Measurements from ENCODE around the gene ODF4.
"Not testable (repeated sequence)": the region's sequence is repeated elsewhere in the genome, so short reads cannot be mapped to it uniquely, and the experiment has no call there.

ODF4 gene

DNA sequence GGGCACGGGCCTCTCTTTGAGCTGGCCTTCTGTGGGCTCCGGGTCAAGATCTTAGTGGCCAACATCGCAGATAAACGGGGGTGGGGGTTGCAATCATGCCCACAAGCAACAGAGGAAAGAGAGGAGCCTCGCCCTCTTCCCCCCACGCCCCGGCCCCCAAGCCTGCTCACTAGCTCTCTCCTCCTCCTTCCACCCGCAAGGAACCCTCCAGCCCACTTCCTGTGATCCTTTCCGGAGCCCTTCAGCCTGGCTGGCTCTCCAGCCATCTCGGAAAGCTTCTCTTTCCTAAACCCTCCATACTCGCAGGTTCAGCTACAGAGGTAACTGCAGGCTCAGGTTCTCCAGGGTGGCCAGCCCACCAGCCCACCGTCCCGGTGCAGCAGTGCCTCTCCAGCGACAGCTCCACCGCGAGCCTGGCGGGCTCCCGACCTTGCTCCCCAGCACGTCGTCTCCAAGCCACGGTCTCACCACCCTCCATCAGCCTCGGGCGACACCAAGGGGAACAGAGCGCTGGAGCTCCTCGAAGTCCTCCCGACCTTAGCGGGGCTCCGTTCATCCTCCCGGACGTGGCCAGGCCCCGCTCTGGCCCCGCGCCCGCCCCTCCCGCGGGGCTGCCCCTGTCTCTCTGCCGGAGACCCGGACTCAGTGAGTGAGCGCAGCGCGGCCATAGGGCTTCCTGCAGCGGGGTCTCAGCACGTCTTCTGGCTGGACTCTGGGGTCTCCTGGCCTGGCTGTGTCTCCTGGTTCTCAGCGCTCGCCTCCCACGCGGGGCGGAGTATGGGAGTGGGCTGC, 12.9 kb upstream of the ODF4 start:
- peak; percentile 50 for DNase-seq (ENCODE audit: low spot score)

DNA sequence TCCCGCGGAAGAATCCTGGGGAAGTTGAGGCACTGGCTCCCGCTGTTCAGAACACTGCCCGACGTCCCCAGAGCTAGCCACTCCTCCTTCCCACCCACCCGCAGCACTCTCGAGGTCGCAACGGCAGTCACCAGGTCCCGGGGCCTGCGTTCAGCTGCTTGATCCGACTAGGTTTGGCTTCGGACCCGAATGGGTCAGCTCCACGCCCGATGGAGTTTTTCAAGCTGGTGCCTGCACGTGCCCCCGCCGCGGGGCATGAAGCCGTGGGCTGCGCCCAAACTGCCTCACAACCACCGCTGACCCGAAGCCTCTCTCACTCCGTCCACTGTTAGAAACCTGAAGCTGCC, 12.4 kb upstream of the ODF4 start:
- no peak for DNase-seq (ENCODE audit: low spot score)

DNA sequence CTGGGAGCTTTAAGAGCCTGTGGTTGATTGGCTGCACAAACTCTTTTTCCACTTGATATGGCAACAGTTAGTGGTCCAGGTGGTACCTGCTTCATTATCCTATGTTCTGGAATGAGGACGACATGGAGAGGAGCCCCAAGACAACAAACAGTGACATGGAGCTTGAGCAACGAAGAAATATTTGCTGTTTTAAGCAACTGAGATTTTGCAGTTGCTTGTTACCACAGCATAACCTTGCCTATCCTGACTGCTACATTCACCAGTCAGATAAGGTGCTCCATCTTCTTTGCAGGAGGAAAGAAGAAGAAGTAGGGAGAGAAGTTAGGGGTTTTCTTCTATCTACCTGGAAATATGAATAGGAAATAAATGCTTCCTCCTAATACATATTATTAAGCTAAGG, 7.5 kb upstream of the ODF4 start:
- DNase-seq (ENCODE audit: low spot score): no peak

DNA sequence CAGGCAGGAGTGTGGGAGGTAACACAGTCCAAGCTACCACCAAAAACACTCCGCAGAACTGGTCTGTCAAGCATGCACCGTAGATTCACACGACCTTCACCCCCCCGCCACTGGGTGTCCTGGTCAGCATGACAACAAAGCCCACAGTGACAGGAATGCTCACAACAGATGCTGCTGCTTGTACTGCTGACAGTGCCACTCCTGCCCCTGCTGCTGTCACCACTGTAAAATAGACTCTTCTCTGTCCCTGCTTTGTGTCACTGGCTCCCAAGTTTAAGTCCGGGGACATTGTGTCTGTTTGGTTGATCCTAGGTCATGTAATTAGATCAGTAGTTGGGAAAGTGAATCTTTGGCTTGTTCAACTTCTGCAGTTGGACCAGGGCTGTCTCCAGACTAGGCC, 7.0 kb upstream of the ODF4 start:
- no peak for DNase-seq (ENCODE audit: low spot score)

DNA sequence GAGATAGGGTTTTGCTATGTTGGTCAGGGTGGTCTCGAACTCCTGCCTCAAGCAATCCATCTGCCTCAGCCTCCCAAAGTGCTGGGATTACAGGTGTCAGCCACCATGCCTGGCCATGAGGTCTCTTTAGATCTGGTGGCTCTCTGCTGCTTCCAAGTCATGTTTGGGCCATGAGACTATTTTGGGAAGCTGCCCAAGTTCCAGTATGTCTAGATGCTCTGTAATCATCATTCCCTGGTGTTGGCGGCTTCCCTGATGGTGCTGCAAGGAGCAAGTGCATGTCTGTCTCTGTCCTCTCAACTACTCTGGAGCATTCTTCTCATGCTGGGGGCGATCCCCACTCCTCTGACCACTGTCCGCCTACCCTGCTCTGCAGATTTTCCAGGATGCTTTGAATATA, 6.4 kb upstream of the ODF4 start:
- no peak for DNase-seq (ENCODE audit: low spot score)

DNA sequence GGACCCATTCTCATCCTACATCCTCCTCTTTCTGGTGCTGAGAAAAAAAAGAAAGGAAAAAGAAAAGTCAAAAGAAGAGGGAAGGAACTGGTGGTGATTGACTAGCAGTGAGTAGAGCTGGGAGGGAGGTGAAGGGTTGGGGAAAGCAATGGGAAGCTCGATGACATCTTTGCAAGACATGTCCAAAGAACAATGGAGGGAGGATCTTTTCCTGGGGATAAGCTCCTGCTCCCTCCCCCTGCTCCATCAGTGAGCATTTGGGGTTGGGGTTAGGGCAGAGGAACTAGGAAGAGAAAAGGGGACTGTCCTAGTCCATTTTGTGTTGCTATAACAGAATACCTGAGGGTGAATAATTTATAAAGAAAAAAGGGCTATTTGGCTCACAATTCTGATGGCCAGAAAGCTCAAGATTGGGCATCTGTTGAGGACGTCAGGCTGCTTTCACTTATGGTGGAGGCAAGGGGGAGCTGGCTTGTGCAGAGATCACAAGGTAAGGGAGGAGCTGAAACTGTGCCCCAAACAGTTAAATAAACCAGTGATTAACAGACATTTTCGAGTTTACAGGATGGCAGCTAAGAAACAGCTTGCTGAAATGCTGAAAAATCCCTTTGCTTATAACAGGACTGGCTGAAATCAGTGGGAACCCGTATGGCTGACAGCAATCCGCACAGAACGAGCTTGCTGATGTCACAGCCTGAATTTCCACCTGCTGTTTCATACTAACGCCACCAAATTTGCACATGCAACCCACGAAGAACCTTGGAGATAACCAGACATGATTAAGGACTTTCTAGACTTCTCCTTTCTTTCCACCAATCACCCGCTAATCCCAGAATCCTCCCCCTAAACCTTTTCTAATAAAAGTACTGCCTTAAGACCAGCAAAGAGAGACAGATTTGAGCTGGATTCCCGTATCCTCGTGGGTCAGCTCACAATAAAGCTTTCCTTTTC, 1.6 kb upstream of the ODF4 start:
- DNase-seq (ENCODE audit: low spot score): no peak

DNA sequence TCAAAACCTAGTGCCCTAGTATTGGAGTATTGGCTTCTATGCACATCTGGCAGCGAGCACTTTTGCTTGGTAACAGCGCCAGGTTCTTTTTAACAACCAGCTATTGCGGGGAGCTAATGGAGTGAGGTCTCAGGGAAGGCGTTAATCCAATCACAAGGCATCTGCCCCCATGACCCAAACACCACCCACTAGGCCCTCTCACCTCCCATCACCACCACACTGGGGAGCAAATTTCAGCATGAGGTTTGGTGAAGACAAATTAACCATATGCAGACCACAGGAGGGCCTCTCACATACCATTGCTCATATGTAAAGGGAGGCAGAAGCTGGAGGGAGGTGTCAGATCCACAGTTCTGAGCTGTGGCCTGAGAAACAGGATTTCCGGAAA, 893 bp upstream of the ODF4 start:
- DNase-seq (ENCODE audit: low spot score): no peak

DNA sequence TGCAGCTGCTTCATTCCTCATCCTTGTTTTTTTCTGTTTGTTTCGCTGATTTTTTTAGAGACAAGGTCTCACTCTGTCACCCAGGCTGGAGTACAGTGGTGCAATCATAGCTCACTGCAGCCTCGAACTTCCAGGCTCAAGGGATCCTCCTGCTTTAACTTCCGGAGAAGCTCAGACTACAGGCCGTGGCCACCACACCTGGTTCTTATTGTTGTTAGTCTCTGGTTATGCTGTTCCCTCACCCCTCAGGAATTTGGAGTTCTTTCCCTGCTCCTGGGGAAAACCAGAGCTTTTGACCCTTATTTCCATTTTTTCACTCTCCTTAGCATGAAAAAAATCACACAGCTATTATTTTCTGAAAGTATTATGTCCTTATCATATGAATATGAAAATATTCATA, 1.8 kb downstream of the ODF4 start:
- DNase-seq (ENCODE audit: low spot score): no peak

DNA sequence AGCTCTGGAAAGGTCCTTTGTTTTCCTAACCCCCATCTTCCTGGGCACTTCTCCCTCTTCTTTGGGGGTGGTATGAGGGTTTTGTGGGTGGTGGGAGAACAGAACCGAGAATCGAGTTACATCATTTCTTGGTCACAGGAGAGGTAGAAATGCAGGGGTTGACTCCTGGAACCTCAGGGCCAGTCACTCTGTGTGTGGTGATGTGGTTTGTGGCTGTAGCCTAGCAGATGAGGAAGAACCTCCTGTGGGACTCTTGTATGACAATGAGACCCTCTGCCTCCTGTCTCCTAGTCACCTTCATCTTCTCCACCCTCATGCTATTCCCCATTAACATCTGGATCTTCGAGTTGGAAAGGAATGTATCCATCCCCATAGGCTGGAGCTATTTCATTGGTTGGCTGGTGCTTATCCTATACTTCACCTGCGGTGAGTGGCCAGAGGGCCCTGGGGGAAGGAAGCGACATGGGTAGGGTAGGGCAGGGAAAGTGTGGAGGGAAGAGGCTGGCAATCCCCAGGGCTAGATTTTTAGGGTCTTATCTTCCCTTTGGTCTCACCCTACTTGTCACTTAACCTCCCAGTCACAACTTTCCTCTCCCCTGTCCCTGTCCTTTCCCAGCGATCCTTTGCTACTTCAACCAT, 5.5 kb downstream of the ODF4 start:
- no peak for DNase-seq (ENCODE audit: low spot score)

DNA sequence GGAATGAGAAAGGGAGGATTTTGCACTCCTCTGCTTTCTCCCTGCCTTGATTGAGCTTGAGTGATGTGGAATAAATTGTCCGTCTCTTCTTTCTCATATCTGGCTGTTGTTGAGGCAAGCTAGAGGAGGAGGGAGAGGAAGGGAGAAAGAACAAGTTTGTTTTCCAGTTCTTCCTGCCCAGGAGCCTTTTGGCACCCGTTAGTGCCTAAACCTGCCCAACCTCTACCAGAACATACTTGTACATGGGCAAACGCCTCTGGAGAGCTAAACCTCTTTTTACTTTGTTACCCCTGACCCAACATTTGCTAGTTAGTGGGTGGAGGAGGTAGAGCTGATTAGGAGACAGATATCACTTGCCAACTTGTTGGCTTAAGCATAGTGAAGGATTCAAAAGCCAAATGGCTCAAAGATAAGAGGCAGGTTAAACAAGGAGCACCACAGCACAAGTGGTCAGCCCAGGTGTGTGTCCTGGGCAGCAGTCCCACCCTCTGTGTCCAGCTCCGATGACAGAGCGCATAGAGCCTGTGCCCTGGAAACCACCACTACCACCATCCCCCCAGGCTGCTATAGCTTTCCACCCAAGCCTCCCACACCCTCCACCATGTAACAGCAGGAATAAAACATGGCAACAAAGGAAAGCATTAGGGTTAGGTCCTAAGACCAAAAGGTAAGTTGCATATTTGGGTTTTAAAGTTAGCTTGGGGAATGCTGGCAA, 6.5 kb downstream of the ODF4 start:
- no peak for DNase-seq (ENCODE audit: low spot score)

DNA sequence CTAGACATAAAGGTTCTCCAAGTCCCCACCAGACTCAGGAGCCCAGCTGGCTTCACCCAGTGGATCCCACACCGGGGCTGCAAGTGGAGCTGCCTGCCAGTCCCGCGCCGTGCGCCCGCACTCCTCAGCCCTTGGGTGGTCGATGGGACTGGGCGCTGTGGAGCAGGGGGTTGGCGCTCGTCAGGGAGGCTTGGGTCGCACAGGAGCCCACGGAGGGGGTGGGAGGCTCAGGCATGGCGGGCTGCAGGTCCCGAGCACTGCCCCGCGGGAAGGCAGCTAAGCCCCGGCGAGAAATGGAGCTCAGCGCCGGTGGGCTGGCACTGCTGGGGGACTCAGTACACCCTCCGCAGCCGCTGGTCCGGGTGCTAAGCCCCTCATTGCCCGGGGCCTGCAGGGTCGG, 7.4 kb downstream of the ODF4 start:
- not testable (repeated sequence) for DNase-seq (ENCODE audit: low spot score)

DNA sequence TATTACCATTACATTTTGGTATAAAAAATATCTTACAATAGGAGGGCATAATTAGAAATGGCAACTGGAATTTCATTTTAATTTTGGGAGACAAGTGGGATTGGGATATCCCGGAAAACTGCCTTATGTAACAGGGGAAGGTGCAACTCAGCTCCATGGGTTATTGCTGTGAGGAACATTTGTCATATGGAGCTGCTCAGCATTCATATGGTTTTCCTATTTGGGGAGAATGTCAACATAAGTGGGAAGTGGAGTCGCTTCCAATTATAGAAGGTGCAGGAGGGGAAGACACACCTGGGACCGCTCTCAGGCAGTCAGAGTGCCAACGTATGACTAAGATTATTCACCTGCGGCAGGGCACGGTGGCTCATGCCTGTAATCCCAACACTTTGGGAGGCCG, 10.7 kb downstream of the ODF4 start:
- DNase-seq (ENCODE audit: low spot score): no peak

DNA sequence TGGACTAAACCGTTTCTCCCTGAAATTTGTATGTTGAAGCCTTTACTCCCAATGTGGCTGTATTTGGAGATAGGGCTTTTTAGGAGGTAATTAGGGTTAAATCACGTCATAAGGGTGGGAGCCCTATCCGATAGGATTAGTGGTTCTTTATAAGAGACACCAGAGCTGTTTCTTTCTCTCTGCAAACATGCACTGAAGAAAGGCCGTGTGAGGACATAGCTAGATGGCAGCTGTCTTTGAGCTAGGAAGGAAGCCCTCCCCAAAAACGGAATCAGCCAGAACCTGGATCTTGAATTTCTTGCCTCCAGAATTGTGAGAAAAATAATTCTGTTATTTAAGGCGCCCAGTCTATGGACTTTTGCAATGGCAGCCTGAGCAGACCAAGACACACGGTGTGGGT, 14.1 kb downstream of the ODF4 start:
- no peak for DNase-seq (ENCODE audit: low spot score)

DNA sequence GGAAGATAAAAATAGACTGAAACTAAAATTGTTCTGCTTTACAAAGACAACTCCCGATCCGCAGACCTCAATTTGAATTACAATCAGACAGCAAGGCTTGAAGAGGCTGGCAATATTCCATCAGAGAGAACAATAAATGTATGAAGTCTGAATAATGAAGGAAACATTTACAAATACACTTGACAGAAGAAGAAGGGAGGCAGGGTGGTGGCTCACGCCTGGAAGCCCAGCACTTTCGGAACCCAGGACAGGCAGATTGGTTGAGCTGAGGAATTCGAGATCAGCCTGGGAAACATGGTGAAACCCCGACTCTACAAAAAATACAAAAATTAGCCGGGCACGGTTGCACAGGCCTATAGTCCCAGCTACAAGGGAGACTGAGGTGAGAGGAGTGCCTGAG, 14.6 kb downstream of the ODF4 start:
- no peak for DNase-seq (ENCODE audit: low spot score)

DNA sequence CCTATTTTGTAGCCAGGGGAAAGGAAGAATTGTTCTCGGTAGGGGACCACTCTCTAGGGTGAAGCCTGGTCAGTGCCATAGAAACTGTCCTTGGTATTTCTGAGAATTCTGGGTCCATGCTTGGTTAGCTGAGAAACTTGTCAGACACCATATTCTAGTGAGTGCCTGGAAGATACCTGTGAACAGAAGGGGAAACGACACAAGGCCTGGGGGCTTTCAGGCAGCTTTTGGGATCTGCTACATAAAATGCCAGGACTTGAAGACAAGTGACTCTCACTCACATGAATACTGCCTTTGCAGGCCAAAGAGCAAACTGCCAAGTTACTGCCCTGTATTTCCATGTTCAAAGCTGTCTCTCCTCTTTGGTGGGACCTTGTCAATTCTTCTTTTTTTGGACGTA, 18.3 kb downstream of the ODF4 start:
- DNase-seq (ENCODE audit: low spot score): no peak

DNA sequence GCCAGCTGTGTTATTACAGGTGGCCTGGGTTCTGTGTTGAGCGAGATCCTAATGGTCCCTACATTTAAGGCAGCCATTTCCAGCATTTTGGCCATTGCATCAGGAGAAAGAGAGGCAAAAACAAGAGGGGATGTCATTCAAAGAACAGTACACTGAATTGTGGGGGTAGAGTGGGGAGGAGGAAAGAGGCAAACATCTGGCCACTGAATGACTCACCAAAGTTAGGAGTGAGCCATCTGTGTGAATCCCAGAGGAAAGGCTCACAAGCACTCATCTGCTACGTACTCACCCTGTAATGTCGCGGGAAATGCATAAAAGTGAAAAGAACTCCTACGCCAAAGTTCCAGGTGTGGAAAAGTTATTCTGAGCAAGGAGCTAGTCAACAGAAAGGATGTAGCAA, 20.1 kb downstream of the ODF4 start:
- no peak for DNase-seq (ENCODE audit: low spot score)

DNA sequence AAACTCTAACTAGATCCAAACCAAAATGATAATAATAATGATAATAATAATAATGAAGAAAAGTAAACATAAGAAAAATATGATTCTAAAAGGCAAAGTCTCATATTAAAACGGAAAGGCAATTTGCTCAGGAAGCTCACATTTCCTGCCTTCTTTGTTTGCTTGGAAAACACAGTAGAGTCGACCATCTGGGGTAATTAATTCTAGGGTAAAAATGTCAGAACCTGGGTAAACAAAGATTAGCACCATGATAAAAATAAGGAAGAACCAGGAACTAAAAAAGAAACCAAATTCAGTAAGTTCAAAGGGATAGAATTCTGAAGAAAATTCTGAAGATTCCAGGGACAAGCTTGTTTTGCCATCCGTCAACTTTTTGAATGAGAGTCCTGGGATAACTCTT, 20.6 kb downstream of the ODF4 start:
- DNase-seq (ENCODE audit: low spot score): no peak

DNA sequence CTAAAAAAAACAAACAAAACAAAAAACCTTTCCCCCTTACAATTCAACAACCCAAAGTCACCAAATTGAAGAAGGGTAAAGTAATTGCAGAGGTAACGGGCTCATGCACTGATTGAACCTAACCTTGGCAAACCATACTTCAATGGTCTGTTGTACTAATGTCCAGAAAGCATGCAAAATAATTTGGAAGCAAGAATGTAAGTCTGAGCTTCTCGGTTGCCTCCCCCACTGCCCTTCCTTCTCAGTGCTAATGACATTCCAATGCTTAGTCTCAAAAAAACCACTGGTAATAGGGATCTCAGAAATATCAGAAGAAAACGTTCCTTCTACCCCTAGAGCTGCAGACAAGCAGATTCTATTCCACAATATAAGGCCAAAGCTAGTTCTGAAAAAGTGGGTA, 21.1 kb downstream of the ODF4 start:
- DNase-seq (ENCODE audit: low spot score): no peak

DNA sequence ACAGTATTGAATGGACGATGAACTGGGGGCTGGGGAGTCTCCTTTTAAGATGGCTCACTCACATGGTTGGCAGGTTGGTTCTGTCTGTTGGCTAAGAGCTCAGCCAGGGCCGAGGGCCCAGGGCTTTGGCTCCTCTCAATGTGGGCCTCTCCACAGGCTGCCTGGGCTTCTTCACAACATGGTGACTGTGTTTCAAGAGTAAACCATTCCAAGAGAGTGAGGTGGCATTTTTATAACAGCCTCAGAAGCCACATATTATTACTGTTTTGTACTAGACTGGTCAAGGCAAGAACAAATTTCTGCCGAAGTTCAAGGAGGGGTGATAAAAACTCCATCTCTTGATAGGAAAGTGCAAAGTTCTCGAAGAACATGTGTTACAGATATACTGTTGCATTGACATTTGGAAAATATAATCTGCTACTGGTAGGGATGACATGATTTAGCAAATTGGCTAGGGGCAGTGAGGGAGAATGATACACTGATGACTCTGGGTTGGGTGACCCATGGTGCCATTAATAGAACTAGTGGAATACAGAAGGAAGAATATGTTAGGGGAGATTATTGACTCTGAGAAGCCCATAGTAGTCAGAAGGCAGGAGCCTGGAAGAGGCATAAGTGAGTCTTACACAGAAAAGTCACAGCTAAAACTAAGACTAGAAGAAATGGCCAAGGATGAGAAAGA, 23.2 kb downstream of the ODF4 start:
- no peak for DNase-seq (ENCODE audit: low spot score)

DNA sequence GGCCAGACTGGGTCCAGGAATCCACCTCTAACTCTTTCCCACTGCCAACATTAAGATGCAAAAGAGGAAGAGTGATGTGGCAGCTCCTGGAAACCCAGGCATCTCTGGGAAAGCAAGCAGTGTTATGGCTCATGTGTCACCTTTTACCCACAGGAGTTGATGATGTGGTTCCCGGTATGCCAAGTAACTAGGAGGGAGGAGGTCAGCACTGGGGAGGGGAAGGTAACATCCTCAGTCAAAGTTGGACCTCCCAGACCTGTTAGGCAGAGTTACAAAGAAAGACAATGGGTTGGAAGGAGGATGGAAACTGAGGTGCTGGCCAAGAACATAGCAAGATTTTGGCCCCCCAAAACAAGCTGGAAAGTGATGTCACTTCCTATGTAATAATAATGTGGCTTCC, 25.5 kb downstream of the ODF4 start:
- DNase-seq (ENCODE audit: low spot score): no peak

DNA sequence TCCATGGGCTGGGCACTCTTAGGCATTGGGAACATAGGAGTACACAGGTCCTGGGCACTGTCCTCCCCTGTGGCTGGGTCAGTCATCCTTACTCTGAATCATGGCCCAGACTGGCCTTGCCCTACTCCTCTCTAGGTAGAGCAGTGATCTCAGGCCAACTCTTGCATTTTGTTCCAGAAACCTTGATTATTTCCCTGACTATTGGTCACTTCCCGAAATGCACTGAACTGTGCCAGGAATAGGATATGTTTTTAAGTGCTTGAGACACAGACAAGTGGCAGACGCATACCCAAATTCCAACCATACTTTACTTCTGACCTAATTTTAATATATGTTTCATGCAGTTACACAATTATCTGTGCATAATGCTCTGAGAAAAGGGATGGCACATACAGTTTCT, 26.6 kb downstream of the ODF4 start:
- DNase-seq (ENCODE audit: low spot score): no peak

DNA sequence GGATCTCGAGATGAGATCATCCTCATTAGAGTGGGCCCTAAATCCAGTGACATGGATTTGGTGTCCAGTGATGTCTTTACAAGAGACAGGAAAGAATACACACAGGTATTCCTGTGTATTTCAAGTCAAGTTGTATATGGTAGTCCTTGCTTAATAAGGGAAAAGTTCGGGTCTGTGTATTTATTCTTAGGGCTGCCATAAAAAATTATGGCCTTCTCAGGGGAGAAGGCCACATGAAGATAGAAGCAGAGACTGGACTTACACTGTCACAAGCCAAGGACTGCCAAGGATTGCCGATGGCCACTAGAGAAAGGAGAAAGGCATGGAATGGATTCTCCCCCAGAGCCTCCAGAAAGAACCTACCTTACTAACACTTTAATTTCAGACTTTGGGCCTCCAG, 28.6 kb downstream of the ODF4 start:
- DNase-seq (ENCODE audit: low spot score): no peak
